HG03354 (cell line): Measurements from ENCODE around the gene GPR78.
"Not testable (repeated sequence)": the region's sequence is repeated elsewhere in the genome, so short reads cannot be mapped to it uniquely, and the experiment has no call there.

ENCODE experiments used
- ATAC-seq: cut with Tn5 transposase; IDR thresholded peaks from one replicate; pipeline ENCODE4 v1.9.1; 2021; ENCODE audit warnings: mild to moderate bottlenecking; ENCODE audit not compliant: unreplicated experiment, poor library complexity, severe bottlenecking

GPR78 gene

GRCh38 chr4:8609824-8610350 lies 29.7 kb downstream of the GPR78 start:
- ATAC-seq: no peak

GRCh38 chr4:8610858-8611616 lies 30.8 kb downstream of the GPR78 start:
- no peak for ATAC-seq

GRCh38 chr4:8612646-8613045 lies 32.5 kb downstream of the GPR78 start:
- ATAC-seq: no peak

GRCh38 chr4:8613421-8614364 lies 33.5 kb downstream of the GPR78 start:
- no peak for ATAC-seq

- ATAC-seq: no peak
These were observed 34.4 kb downstream of the GPR78 start for GRCh38 chr4:8614365-8615193.

- ATAC-seq: no peak
These were observed 35.2 kb downstream of the GPR78 start for GRCh38 chr4:8615366-8615765.

- ATAC-seq: no peak
These were observed 36.0 kb downstream of the GPR78 start for GRCh38 chr4:8615921-8616787.

GRCh38 chr4:8616831-8617230 lies 36.6 kb downstream of the GPR78 start:
- no peak for ATAC-seq

GRCh38 chr4:8617486-8618040 lies 37.4 kb downstream of the GPR78 start:
- ATAC-seq: no peak

- no peak for ATAC-seq
These were observed 38.2 kb downstream of the GPR78 start for GRCh38 chr4:8618421-8618820.

GRCh38 chr4:8618961-8619720 lies 38.9 kb downstream of the GPR78 start:
- ATAC-seq: no peak

- not testable (repeated sequence) for ATAC-seq
These were observed 40.9 kb downstream of the GPR78 start for GRCh38 chr4:8621135-8621534.

- ATAC-seq: not testable (repeated sequence)
These were observed 44.5 kb downstream of the GPR78 start for GRCh38 chr4:8624601-8625272.

- ATAC-seq: not testable (repeated sequence)
These were observed 50.2 kb downstream of the GPR78 start for GRCh38 chr4:8630240-8630905.

- ATAC-seq: not testable (repeated sequence)
These were observed 51.7 kb downstream of the GPR78 start for GRCh38 chr4:8631896-8632295.

GRCh38 chr4:8634773-8635172 lies 54.6 kb downstream of the GPR78 start:
- not testable (repeated sequence) for ATAC-seq
